Activated B cell treated with CpG ODN at 0.5 μM for 24 hours (primary cell): ENCODE results near the gene SIX1. TPM values are rescaled to one million over a fixed set of nuclear protein-coding genes. Genes with fewer than 3 reads are reported as not detected.

ENCODE experiments used
- ATAC-seq: fragments of 200-7000 bp; cut with Tn5 transposase; one replicate; pipeline ENCODE4 v1.10.0; 2021; ENCODE audit warnings: low read depth, mild to moderate bottlenecking, moderate library complexity
- CTCF ChIA-PET: fragments of 350-600 bp; sonication (Branson Sonifier 250); formaldehyde crosslinking; loops from one replicate; lab custom pipeline; 2021; ENCODE audit warnings: antibody characterized with exemption; lab: Charles Lee
- POLR2A ChIA-PET: fragments of 350-600 bp; sonication (Branson Sonifier 250); formaldehyde crosslinking; loops from one replicate; lab custom pipeline; 2021; ENCODE audit warnings: antibody characterized with exemption; lab: Charles Lee
- DNase-seq: peaks from one replicate; pipeline ENCODE4 v3.0.0; 2022
- H3K27ac Mint-ChIP-seq: one replicate; pipeline ENCODE4 v1.8.0; 2020; ENCODE audit warnings: mixed read lengths
- H3K27me3 Mint-ChIP-seq: one replicate; pipeline ENCODE4 v1.8.0; 2021; ENCODE audit warnings: mixed read lengths
- H3K36me3 Mint-ChIP-seq: one replicate; pipeline ENCODE4 v1.8.0; 2021; ENCODE audit warnings: low read depth, mixed read lengths
- H3K4me1 Mint-ChIP-seq: one replicate; pipeline ENCODE4 v1.8.0; 2021; ENCODE audit warnings: mixed read lengths
- H3K4me3 Mint-ChIP-seq: one replicate; pipeline ENCODE4 v1.8.0; 2020; ENCODE audit warnings: mild to moderate bottlenecking, mixed read lengths
- H3K9me3 Mint-ChIP-seq: one replicate; pipeline ENCODE4 v1.8.0; 2020; ENCODE audit warnings: mixed read lengths
- CTCF ChIP-seq: fragments of 200-600 bp; IDR thresholded peaks from one replicate; pipeline ENCODE4 v1.8.0; 2022; ENCODE audit warnings: antibody characterized with exemption, mild to moderate bottlenecking
- intact Hi-C: fragments of 100-400 bp; cut with micrococcal nuclease; formaldehyde crosslinking; loops from one replicate; pipeline ENCODE4 v1.15.1; 2024
- total RNA-seq: library from RNA; stranded (reverse); gene quantifications from 2 replicates; pipeline ENCODE4 v1.2.3, GENCODE V29; 2022

The SIX1 gene
- total RNA-seq, 1 donor from 2014 or later = not detected

GRCh38 chr14:60642270-60643140 lies 6.8 kb downstream of the SIX1 start:
- peaks cover 78% of the 10 kb centered on the region for H3K27me3 Mint-ChIP-seq
- no peaks in the 10 kb centered on the region for H3K9me3 Mint-ChIP-seq
- no peaks in the 10 kb centered on the region for H3K36me3 Mint-ChIP-seq
- intact Hi-C loops = no loop called here
- CTCF ChIA-PET = no interaction called here
- peaks cover 16% of the 10 kb centered on the region for H3K4me1 Mint-ChIP-seq
- no peak for TF ChIP-seq CTCF
- no peak for ATAC-seq
- no peak overlapping the region for H3K27ac Mint-ChIP-seq
- H3K4me3 Mint-ChIP-seq = no peak overlapping the region
- POLR2A ChIA-PET = no interaction called here
- no peak for DNase-seq

- CTCF ChIA-PET = no interaction called here
- H3K27ac Mint-ChIP-seq = no peak overlapping the region
- intact Hi-C loops = loop anchor here (2.0 kb wide), 1 partner anchor 15 kb away; no protein-coding TSS in a partner anchor
- no peaks in the 10 kb centered on the region for H3K9me3 Mint-ChIP-seq
- POLR2A ChIA-PET = no interaction called here
- H3K27me3 Mint-ChIP-seq = peaks cover 75% of the 10 kb centered on the region
- no peak for TF ChIP-seq CTCF
- no peaks in the 10 kb centered on the region for H3K36me3 Mint-ChIP-seq
- DNase-seq = no peak
- no peak for ATAC-seq
- no peak overlapping the region for H3K4me3 Mint-ChIP-seq
- H3K4me1 Mint-ChIP-seq = peaks cover 9% of the 10 kb centered on the region
Observed at GRCh38 chr14:60641742-60642269, 7.5 kb downstream of the SIX1 start.

GRCh38 chr14:60640859-60641741 lies 8.2 kb downstream of the SIX1 start:
- TF ChIP-seq CTCF = no peak
- CTCF ChIA-PET = no interaction called here
- Mint-ChIP-seq H3K27me3 (peaks cover 71% of the 10 kb centered on the region), H3K27ac (no peak overlapping the region), H3K36me3 (no peaks in the 10 kb centered on the region), H3K4me3 (no peak overlapping the region), H3K4me1 (peaks cover 9% of the 10 kb centered on the region), H3K9me3 (no peaks in the 10 kb centered on the region)
- DNase-seq (no peak), ATAC-seq (no peak)
- POLR2A ChIA-PET = no interaction called here
- intact Hi-C loops = loop anchor here (2.0 kb wide), 1 partner anchor 16 kb away; no protein-coding TSS in a partner anchor

GRCh38 chr14:60639674-60640073 lies 9.6 kb downstream of the SIX1 start:
- H3K27ac Mint-ChIP-seq = no peak overlapping the region
- no peaks in the 10 kb centered on the region for H3K9me3 Mint-ChIP-seq
- H3K36me3 Mint-ChIP-seq = no peaks in the 10 kb centered on the region
- intact Hi-C loops = loop anchor here (2.0 kb wide), 1 partner anchor 17 kb away; no protein-coding TSS in a partner anchor
- TF ChIP-seq CTCF = no peak
- no peak for DNase-seq
- ChIA-PET CTCF (no interaction called here), POLR2A (no interaction called here)
- H3K4me3 Mint-ChIP-seq = no peak overlapping the region
- ATAC-seq = no peak
- H3K27me3 Mint-ChIP-seq = peaks cover 68% of the 10 kb centered on the region
- H3K4me1 Mint-ChIP-seq = peaks cover 9% of the 10 kb centered on the region
